DMS 273 treated with DMSO at 0.1 percent for 48 hours (cell line): Measurements from ENCODE around the gene GNPTG.

Source experiments
- DNase-seq: peaks from one replicate; lab custom pipeline; 2025; lab: John Stamatoyannopoulos, UW

GNPTG gene

DNA sequence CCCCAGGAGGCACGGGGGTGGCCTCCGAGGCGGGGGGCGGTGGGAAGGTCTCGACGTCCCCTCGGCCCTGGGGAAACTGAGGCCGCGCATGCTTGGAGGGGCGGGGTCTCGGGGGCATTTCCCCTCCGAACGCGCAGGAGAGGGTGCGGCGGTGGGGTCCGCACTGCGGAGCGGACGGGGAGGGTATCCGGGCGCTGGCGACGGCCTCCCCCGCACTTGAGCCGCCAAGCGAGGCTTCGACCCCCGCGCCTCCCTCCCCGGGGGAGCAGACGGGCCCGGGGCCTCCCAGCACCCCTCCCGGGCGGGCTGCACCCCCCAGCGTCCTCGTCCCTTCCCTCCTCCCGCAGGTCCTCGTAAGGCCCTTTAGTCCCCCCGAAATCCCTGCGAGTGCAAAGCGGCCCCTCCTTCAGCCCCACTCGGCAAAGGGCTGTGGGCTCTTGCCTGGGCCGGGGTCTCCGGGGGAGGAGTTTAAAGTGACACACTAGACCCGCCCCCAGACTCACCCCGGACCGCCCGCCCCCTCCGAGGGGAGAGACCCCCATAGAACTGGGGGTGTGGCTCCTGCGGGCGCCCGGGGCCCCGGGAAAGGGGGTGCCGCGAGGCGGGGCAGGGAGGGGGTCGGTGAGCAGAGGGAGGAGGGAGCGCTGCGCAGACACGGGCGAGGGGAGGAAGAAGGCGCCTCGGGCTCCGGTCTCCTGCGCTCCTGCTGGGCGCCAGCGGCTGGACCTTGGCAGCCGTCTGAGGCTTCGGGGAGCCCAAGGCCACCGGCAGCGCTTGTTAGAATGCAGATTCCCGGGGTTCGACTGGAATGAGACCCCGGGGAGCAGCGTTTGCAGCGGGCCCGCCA lies 17.7 kb upstream of the GNPTG start:
- DNase-seq = no peak

DNA sequence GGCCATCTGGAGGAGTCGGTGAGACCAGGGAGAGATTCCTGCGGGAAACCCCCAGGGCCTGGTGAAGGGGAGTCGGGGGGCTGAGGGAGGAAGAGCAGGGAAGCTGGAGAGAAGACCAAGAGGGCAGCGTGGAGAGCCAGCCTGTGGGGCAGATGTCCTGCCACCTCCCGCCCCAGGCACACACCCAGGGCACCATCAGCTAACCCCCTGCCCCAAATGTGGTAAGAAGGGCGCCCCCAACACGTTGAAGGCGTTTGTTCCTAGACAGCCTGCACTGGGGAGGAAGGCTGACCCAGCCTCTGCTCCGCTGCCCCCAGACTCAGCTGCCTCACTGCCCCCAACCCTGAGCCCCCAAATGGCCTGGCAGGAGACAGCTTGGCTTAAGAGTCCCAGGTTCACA lies 17.0 kb upstream of the GNPTG start:
- DNase-seq = no peak

GRCh38 chr16:1335211-1335971 lies 16.3 kb upstream of the GNPTG start:
- no peak for DNase-seq

- no peak for DNase-seq
Observed at GRCh38 chr16:1335996-1336395, 15.7 kb upstream of the GNPTG start.

DNA sequence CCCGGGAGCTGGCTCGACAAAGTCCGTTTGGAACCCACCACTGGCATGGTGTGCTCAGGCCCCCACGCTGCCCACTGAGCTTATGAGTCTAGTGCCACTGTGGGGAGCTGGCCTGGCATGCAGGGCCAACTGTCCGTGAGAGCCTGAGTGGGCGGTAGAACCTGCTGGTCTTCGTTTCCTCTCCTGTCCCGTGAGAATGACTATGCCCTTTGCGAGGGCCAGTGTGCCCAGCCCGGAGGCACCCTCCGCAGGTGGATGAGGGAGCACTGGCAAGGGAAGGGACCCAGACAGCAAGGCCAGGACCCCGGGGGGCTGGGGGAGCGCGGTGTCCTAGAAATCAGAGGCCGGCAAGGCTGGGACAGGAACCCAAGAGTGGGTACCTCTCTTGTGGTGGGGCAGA lies 15.1 kb upstream of the GNPTG start:
- no peak for DNase-seq

GRCh38 chr16:1337486-1337885 lies 14.2 kb upstream of the GNPTG start:
- DNase-seq = peak; percentile 37

GRCh38 chr16:1338119-1338730 lies 13.5 kb upstream of the GNPTG start:
- DNase-seq = no peak

- DNase-seq = no peak
Observed at GRCh38 chr16:1338855-1339675, 12.7 kb upstream of the GNPTG start.

DNA sequence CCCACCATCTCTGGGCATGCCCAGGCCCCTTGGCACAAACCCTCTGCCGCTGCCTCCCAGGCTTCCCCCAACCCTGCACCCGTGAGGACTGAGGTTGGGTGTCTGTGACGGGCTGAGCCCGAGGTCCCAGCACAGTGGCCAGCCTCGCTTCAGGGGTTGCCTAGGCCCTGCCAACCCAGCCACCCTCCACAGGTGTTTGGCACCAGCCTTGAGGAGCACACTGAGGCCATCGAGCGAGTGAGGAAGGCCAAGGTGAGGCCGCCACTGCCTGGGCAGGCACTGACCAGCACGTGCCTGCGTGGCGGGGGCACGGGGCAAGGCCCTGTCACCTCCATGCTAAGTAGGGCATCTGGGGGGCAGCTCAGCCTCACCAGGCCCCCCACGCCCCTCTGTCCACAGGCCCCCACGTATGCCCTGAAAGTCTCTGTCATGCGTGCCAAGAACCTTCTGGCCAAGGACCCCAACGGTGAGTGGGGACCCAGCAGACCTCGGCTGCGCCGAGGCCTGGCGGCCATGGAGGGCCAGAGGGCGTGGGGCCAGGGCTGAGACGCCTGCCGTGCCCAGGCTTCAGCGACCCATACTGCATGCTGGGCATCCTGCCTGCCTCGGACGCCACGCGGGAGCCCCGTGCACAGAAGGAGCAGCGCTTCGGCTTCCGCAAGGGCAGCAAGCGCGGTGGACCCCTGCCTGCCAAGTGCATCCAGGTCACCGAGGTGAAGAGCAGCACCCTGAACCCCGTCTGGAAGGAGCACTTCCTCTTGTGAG lies 10.8 kb upstream of the GNPTG start:
- DNase-seq = no peak

DNA sequence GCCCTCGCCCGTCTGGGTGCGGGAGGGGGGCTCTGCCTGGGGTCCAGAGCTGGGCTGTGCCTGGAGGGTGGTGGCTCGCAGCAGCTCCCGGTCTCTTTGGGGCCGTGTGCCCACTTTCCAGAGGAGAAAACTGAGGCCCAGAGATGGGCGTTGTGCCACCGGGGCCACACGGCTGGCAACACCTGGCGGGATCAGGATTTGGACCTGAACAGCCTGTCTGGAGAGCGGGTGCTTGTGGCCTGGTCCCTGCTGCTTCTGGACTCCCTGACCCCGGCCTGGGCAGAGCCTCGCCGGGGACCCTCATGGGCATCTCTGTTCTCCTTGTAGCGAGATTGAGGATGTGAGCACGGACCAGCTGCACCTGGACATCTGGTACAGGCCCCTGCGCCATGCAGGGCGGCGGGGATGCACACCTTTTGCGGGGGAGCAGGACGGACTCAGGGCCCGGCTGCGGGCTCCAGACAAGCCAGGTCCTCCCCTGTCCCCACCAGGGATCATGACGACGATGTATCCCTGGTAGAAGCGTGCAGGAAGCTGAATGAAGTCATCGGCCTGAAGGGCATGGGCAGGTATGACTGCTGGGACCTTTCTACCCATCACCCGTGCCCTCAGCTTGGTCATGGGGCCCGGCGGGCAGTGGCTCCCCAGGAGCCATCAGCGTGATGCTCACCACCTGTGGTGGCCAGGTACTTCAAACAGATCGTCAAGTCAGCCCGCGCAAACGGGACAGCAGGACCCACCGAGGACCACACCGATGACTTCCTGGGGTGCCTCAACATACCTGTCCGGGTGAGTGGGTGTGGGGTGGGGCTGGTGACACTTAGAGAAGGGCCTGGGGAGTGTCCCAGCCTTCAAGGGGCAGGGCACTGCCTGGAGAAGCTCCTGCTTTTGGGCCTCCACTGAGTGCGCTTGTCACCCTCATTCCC lies 10.0 kb upstream of the GNPTG start:
- no peak for DNase-seq

DNA sequence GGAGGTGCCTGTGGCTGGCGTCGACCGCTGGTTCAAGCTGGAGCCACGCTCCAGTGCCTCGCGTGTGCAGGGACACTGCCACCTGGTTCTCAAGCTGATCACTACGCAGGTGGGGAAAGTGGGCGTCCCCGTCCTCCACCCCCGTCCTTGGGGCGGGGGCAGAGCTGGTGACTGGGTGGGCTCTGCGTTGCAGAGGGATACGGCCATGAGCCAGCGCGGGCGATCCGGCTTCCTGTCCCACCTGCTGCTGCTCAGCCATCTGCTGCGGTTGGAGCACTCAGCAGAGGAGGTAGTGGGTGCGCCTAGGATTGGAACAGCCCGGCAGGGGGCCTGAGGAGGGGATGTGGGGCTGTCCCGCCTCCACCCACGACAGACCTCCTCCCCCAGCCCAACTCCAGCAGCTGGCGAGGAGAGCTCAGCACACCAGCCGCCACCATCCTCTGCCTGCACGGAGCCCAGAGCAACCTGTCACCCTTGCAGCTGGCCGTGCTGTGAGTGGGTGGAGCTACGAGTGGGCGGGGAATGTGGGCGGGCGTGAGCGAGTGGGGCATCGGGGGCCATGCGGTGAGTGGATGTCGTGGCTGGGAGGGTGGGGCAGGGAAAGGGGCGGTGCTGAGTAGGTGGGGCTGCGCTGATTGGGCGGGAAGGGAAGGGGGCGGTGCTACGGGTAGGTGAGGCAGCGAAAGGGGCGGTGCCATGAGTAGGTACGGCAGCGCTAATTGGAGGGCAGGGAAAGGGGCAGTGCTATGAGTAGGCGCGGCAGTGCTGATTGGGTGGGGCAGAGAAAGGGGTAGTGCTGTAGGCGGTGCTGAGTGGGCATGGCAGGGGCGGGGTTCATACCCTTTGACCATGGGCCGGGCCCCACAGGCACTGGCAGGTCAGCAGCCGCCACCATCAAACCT lies 9.0 kb upstream of the GNPTG start:
- DNase-seq = peak; percentile 96

DNA sequence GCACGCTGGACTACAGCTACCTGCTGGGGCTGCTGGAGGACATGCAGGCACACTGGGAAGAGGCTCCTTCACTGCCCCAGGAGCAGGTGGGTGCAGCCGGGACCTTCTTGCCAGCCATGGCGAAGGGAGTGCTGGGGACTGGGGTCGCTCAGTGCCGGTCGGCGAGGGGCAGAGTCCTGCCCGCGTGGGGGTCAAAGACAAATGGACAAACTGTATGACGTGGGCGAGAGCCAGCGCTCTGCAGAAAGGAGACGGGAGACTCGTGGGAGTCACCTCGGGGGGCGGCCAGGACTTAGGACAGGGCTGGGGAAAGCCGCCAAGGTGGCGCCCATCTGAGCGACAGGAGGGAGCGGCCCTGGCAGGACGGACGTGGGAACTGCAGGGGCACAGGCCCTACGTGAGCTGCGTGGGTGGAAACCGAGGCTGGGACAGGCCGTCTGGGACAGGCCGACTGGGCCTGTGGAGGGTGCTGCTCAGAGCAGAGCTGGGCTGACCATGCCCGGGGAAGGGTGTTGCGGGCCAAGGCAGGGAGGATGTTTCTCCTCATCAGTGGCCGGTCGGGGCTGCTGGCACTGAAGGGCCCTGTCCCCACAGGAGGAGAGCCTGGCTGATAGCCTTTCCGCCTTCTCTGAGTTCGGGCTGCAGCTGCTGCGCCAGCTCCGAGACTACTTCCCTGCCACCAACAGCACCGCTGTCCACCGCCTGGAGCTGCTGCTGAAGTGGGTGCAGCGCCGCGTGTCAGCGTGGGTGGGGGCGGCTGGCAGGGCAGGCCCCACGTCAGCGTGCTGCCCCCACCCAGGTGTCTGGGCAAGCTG lies 8.1 kb upstream of the GNPTG start:
- DNase-seq = no peak

DNA sequence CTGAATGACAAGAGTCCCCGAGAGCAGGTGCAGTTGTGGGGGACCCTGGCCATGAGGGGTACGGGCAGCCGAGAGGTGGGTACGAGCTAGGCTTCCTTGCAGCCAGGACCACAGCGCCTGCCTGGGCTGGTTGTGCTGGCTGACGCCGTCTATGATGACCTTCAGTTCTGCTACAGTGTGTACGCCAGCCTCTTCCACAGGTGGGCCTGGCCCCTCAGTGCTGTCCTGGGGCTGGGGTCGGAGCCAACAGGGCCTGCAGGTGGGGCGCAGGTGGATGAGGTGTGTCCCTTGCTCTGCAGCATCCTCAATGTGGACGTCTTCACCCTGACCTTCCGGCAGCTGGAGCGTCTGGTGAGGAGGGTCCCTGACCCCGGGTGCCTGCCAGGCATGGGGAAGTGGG lies 7.2 kb upstream of the GNPTG start:
- DNase-seq = no peak

DNA sequence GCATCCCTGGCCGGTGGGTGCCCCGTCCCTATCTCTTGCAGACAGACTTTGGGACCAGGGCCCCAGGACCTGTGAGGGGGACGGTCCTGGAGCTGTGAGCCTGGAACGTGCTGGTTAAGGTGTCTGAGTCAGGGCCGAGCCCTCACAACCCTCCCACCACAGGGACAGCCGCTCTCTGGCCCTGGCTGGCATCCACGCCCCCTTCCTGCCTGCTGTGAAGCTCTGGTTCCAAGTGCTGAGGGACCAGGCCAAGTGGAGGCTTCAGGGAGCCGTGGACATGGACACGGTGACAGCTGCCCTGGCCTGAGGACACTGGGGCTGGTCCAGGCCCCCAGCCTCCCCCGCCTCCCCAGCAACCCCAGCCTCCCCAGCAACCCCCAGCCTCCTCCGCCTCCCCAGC lies 6.6 kb upstream of the GNPTG start:
- no peak for DNase-seq

DNA sequence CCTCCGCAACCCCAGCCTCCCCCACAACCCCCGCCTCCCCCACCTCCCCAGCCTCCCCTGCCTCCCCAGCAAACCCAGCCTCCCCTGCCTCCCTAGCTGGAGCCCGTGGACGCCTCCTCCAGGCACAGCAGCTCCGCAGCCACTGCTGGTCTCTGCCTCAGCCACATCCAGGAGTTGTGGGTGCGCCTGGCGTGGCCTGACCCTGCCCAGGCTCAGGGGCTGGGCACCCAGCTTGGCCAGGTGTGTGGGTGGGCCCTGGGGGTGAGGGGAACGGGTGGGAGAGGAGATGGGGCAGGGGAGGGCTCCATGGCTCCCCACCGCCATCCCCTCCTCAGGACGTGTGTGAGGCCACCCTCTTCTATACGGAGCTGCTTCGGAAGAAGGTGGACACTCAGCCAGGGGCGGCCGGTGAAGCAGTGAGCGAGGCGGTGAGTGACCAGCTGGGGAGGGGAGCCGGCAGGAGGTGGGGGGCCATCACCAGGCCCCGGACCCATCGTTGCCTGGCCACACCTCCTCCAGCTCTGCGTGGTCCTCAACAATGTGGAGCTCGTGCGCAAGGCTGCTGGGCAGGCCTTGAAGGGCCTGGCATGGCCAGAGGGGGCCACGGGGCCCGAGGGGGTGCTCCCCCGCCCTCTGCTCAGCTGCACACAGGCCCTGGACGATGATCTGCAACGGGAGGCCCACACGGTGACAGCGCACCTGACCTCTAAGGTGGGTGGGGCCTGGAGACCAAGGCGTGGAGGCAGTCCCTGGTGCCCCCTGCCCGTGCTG lies 5.9 kb upstream of the GNPTG start:
- DNase-seq = no peak

GRCh38 chr16:1346422-1347285 lies 5.1 kb upstream of the GNPTG start:
- no peak for DNase-seq
